HG03460 (cell line): Measurements from ENCODE around the gene RBX1.

Source experiments
- ATAC-seq: cut with Tn5 transposase; IDR thresholded peaks from one replicate; pipeline ENCODE4 v1.9.1; 2021; ENCODE audit not compliant: unreplicated experiment

The RBX1 gene

DNA sequence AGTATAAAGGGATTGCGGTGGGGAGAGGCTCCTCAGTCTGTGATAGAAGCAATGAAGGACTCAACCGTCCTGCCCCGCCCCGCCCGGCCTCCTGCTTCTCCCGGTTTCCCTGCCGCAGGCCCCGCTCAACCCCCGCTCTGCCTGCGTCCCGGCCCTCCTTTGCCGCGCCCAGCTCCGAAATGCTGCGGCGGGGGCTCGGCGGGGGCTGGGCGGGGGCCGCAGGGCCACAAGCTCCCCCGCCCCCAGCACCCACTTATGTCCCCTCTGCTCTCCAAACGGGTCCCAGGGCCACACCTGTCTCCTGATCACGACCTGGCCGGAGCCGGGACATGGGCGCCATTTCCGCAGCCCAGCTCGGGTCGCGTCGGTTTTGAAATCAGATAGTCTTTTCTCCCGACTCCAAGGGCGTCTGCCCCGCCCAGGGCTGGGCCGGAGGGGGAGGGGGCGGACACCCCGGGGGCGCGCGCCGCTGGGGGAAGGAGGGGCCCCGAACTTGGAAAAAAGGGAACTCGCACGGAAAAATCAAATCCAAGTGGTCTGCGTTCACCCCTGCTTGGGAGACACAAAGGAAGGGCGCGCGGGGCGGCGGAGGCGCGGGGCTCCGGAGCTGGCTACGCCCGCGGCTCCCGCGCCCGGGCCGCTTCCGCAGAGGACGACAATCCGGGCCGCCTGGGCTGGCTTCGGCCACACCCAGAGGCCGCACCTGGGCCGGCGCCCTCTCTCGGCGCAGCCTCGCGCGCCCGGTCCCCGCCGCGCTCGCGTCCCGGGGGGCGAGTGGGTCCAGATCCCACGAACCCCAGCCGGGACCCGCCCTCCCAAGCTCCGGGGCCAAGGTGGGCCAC, 70.7 kb downstream of the RBX1 start:
- peak; percentile 60 for ATAC-seq

DNA sequence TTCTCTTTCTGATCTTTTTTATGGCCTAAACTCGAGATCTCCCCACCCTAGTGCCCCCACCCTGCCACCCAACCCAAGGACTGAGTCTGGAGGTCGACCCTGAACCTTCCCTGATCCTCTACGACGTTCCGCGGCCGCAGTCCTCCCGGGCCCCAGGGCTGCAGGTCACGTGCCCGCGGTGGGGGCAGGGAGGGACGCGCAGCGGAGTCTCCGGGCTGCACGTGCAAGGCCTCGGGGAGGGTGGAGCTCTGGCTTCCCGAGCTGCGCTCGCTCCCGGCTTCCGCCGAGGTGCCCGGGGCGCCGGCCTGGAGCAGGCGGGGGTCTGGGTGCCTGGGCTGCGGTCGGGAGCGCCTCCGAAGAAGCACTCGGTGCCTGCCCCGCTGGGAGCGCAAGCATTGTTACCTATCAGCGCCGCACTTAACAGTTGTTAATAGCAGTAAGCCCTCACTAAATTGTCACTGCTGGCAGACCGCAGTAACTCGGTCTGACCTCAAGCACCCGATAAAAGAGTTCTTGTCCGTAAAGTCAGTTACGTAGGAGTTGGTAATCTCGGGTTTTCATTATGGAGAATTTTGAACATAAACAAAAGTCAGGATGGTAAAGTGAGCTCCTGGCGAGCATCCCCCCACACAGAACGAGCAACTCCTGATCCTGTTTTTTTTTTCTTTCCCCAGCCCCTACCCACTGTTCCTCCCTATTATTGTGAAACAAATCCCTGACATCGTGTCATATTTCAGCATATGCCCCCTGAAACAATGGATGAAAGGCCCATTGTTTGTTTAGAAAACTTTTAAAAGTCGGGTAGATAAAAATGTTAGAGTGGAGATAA, 71.5 kb downstream of the RBX1 start:
- peak; percentile 63 for ATAC-seq
